AG04449 (cell line): ENCODE results near the gene PCYT1B.

Experiments used
- CTCF ChIA-PET: fragments of 350-600 bp; formaldehyde crosslinking; extraction: SDS; loops from one replicate; lab custom pipeline; 2021; ENCODE audit warnings: antibody characterized with exemption; lab: Yijun Ruan, JAX
- POLR2A ChIA-PET: fragments of 400-600, 350-600 bp; formaldehyde crosslinking; extraction: SDS; loops from one replicate; lab custom pipeline; 2020; ENCODE audit warnings: antibody characterized with exemption, inconsistent platforms; lab: Yijun Ruan, JAX
- DNase-seq: peaks from one replicate; pipeline ENCODE4 v3.0.0-alpha.2; 2010; ENCODE audit warnings: low read depth, low spot score
- H3K4me3 ChIP-seq: 2 replicates; pipeline ENCODE4 v1.5.1; 2011; ENCODE audit warnings: low read depth, mild to moderate bottlenecking, control low read depth, low read length
- TF ChIP-seq, protein P1 (sequence below): IDR thresholded peaks from one replicate; pipeline ENCODE4 v1.5.1; 2011; ENCODE audit warnings: mild to moderate bottlenecking, moderate library complexity, low read length, control low read depth, inconsistent platforms; ENCODE audit not compliant: insufficient read depth; ENCODE audit errors: missing control alignments

PCYT1B gene

GRCh38 chrX:24651783-24652182 is 4.6 kb upstream of the PCYT1B start:
- DNase-seq = no peak
- CTCF ChIA-PET = no interaction called here

DNA sequence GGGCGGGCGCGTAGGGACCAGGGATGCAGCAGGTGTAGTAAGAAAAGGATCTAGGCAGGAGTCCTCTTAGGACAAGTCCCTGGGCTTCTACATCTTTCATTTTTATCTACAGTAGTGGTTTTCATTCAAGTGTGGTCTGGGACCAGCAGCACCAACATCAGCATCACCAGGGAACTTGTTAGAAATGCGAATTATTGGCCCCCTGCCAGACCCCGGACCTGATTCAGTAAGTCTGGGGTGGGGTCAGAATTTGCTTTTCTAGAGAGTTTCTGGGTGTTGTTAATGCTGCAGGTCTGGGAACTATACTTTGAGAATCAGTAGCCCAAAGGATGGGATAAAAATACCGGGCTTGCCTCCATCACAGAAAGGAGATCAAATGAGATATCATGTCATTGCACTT is 1.3 kb upstream of the PCYT1B start:
- no peak overlapping the region for H3K4me3 ChIP-seq
- no peak for DNase-seq
- ChIA-PET CTCF (no interaction called here), POLR2A (no interaction called here)
- TF ChIP-seq, protein P1, sequence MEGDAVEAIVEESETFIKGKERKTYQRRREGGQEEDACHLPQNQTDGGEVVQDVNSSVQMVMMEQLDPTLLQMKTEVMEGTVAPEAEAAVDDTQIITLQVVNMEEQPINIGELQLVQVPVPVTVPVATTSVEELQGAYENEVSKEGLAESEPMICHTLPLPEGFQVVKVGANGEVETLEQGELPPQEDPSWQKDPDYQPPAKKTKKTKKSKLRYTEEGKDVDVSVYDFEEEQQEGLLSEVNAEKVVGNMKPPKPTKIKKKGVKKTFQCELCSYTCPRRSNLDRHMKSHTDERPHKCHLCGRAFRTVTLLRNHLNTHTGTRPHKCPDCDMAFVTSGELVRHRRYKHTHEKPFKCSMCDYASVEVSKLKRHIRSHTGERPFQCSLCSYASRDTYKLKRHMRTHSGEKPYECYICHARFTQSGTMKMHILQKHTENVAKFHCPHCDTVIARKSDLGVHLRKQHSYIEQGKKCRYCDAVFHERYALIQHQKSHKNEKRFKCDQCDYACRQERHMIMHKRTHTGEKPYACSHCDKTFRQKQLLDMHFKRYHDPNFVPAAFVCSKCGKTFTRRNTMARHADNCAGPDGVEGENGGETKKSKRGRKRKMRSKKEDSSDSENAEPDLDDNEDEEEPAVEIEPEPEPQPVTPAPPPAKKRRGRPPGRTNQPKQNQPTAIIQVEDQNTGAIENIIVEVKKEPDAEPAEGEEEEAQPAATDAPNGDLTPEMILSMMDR = no peak

More at GRCh38 chrX:24651783-24652182, 4.6 kb upstream of the PCYT1B start:
- POLR2A ChIA-PET = no interaction called here
- TF ChIP-seq, protein P1 = no peak
- H3K4me3 ChIP-seq = no peak overlapping the region

- ChIA-PET CTCF (interaction anchor here (1.0 kb wide), 1 partner anchor 18 kb away, joined by 4 read pairs; no protein-coding TSS in a partner anchor), POLR2A (no interaction called here)
- H3K4me3 ChIP-seq = peak overlapping the region; percentile 20
- TF ChIP-seq, protein P1 = no peak
- DNase-seq = no peak
Observed at GRCh38 chrX:24646745-24647182, 383 bp downstream of the PCYT1B start.

GRCh38 chrX:24646006-24646405 is 1.1 kb downstream of the PCYT1B start:
- CTCF ChIA-PET = no interaction called here
- H3K4me3 ChIP-seq = no peak overlapping the region
- POLR2A ChIA-PET = no interaction called here
- DNase-seq = no peak
- TF ChIP-seq, protein P1 = no peak

DNA sequence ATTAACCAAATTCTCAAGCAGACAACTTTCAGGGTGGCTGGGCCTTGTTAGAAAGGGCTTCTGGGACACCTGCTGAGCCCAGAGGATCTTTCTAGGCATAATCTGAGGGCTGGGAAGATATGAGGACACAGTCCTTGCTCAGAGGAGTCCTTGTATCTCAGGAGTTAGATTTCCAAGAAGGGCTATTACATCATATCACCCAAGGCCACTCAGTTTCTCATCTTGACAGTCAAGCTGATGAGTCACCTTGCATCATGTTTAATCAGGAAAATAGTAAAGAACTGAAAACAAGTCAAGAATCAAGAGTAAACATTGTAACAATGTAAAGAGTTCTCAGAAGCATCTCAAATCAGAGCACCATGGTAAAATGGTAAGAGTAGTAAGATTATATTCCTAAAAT is 4.0 kb downstream of the PCYT1B start:
- ChIA-PET CTCF (no interaction called here), POLR2A (no interaction called here)
- no peak overlapping the region for H3K4me3 ChIP-seq
- DNase-seq = no peak
- TF ChIP-seq, protein P1 = no peak

GRCh38 chrX:24629701-24630100 is 17.4 kb downstream of the PCYT1B start:
- TF ChIP-seq, protein P1 = no peak
- POLR2A ChIA-PET = no interaction called here
- DNase-seq = no peak
- H3K4me3 ChIP-seq = no peak overlapping the region
- CTCF ChIA-PET = interaction anchor here (0.8 kb wide), 1 partner anchor 17 kb away, joined by 4 read pairs; the partner anchor contains the start of gene PCYT1B
